ENCODE results near the gene ABCB8. TPM values are rescaled to one million over a fixed set of nuclear protein-coding genes. Genes with fewer than 3 reads are reported as not detected.

ABCB8 gene
- polyA plus RNA-seq, 1 donor = 19.9 TPM

DNA sequence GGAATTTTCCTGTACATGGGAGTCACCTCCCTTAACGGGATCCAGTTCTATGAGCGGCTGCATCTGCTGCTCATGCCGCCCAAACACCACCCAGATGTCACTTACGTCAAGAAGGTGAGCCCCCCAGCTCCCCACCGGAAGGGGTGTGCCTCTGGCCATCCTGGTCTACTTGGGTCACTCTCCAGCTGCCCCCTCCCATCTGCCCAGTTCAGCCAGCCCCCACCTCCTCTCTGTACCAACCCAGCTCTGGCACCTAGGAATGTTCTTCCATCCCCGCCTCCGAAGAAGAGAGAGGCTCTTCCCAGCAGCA is 47.4 kb downstream of the ABCB8 start:
- no peak for DNase-seq

GRCh38 chr7:151075978-151076426 is 47.8 kb downstream of the ABCB8 start:
- DNase-seq = no peak

DNA sequence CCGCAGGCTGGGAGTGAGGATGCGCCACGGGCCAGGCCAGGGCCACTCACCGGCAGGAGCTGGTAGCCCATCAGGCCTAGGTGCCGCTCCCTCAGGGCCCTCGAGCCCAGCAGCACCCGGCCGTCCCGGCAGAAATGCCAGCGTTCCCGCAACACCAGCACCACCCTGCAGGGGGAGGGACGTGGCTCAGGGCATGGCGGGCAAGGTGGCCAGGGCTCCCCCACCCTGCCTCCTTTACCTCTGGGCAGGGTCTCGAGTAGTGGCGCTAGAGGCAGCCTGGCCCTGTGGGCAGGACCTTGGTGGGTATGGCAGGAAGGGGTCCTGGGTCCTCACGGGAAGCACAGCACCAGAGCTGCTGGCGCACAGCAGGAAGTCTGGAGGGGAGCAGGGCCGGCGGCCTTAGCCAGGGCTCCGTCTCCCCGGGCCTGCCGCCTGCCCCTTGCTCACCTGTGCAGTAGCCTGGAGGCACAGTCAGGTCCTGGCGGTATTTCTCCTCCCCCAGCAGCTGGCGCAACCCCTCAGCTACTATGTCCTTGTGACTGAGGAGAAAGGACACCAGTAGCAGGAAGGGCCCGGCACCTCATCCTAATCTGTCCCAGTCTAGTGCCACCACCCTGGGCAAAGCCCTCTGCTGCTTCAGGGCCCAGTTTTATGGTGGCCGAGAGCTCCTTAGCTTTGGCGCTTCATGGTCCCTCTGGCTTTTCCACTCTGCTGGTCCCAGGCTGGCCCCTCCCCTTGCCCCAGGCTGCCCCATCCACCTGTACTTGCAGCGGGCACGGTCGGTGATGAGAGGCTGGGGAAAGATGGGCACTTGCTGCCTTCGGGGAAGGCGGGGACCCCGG is 48.8 kb downstream of the ABCB8 start:
- no peak for DNase-seq

- DNase-seq = no peak
Observed at GRCh38 chr7:151077705-151078232, 49.5 kb downstream of the ABCB8 start.

DNA sequence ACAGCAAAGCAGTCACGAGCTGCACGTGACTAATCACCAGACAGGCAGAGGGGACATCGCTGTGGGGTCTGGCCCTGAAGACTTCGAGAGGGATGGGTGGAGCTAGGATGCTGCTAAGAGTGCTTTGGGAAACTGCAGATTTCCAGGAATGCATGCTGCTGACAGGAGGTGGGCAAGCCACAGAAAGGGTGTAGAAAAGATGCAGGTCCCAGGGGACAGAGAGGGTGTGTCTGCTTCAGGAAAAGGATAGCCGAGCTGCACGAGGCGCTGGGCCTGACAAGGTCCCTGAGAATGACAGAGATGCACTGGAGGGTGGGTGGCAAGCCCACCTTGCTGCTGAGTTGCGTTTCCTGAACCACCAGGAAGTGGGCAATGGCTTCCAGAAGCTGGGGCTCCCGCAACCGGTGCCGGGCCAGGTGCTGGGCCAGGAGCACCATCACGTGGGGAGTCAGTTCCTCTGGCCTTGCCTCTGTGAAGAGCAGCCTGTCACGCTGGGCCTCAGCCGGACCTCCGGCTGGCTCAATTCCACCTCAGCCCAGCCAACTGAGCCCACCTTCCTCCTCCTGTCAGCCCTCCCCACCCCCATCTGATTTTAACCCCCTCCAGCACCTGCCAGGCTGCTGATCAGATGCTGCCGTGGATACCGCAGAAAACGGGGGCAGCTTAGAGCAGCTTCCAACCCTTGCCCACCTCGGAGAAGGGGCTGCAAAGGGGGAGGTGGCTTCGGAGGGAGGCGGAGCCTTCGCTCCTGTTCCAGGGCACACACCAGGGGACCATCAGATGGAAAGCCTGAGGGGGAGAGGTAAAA is 50.2 kb downstream of the ABCB8 start:
- no peak for DNase-seq

- DNase-seq = no peak
Observed at GRCh38 chr7:151079199-151079910, 51.1 kb downstream of the ABCB8 start.

GRCh38 chr7:151080067-151080521 is 51.8 kb downstream of the ABCB8 start:
- no peak for DNase-seq

- peak; percentile 94 for DNase-seq
Observed at GRCh38 chr7:151080522-151081169, 52.4 kb downstream of the ABCB8 start, which contains the start of gene FASTK. TSS of gene FASTK (minus strand) at chr7:151080809. CDS start at chr7:151080766, 43 bp downstream.

- DNase-seq = no peak
Observed at GRCh38 chr7:151081170-151082101, 53.2 kb downstream of the ABCB8 start.

DNA sequence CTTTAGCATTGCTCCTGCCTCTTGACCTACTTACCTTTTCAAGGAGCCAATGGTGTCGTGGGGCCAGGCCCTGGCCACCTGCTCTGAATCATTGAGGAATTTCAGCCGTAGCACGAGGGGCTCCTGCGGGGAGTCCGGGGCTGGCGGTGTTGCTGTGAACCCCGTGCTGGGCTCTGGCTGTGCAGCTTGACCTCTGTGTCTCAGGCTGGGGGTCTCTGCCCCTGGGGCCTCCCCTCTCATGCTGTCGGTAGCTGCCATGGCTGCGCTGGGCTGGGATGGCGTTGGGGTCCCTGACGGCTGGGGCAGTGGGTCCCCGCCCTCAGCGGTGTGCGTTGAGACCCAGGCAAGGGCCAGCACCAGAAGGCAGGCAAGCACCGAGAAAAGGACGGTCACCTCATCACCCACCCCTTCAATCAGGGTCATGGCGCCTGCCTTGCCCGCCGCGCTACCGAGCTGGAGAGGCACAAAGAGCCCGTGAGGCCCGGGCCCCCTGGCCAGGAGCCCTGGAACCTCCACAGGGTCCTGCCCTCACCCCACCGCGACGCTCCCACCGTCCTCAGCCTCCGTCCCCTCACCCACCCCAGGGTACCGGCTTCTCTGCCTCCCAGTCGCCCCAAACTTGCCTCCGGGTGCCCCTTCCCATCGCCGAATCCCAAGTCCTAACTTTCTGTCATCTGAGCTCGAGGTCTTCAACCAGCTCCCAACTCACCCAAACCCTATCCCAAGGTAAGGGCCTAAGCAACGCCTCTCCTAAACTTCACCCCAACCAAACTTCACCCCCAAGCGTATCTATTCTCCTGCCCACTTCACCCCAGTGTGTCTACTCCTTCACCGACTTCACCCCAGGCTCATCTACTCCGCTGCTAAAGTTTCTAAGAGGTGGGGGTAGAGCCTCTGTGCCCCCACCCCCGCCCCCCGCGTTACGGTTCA is 54.2 kb downstream of the ABCB8 start:
- no peak for DNase-seq

GRCh38 chr7:151083071-151083823 is 55.0 kb downstream of the ABCB8 start, which contains the start of gene TMUB1:
TSS of gene TMUB1 (minus strand) at chr7:151083493. CDS start at chr7:151082563, 930 bp downstream.
- DNase-seq = no peak

- no peak for DNase-seq
Observed at GRCh38 chr7:151083824-151084160, 55.5 kb downstream of the ABCB8 start.

DNA sequence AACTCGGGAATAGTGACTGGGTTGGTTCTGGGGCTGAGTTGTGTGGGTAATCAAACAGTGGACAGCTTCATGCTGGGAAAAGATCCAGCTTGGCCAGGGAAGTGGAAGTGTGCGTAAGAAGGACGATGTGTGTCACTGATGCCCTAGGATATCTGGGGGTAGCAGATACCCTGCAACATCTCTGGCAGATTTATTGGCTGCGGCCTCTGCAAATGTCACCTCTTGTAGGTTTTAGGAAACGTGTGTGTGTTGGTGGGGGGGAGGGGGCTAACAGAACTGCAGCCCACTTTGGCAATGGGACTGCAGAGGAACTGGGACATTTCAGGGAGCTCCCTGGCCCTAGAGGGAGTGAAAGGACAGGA is 57.1 kb downstream of the ABCB8 start:
- no peak for DNase-seq

DNA sequence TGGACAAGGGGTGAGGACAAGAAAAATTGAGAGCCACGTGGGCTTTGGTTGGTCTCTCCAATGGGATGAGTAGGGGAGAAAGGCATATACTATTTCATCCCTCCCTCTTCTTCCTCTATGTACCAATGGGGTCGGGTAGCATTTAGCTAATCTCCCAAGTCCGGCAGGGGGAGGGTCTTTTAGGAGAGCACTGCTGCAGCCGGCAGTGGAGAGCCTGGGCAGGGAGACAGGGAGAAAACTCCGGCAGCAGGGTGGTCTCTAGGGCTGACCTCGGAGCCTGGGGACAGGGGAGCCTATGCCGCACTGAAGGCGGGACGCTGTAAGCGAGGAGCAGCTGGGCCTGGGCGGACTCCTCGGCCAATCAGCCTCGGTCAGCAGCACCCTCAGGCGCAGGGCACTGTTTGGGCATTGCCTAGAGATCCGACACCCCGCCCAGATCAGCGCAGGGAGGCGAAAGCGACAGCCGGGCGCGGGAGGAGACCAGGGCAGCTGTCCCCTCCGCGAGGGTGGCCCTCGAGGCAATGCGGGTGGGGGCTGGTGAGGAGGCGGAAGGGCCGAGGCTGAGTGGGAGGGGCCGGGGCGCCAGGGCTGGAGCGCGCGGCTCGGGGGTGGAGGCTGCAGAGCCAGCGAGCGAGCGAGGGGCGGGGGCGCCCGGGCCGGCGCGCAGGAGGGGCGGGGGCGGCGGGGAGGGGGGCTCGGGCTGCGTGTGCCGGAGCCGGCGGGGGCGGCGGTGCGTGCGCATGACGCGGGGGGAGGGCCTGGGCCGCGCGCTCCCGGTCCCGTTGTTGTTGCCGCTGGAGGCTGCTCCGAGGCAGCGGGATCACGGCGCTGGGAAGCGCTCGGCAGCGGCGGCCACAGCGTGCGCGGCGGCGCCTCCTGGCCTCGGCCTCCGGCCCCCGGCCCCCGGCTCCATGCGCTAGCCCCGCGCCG is 57.7 kb downstream of the ABCB8 start, which contains the start of gene AGAP3:
Gene AGAP3, plus strand, starts transcription at position 785 of the 930 bp plus-strand sequence. CDS start 267 bp downstream, outside the sequence.
- DNase-seq = peak; percentile 89

DNA sequence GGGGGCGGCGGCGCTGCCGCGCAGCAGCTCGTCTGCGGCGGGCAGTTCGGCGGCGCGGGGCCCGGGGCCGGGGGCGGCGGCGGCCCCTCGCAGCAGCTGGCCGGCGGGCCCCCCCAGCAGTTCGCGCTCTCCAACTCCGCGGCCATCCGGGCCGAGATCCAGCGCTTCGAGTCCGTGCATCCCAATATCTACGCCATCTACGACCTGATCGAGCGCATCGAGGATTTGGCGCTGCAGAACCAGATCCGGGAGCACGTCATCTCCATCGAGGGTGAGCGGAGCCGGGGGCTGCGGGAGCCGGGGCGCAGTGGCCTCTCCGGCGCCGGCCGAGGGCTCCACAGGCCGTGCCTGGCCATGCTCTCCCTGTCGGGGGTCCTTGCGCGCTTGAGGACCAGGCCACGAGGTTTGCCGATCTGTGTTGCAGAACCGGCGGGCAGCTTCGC is 58.6 kb downstream of the ABCB8 start:
- no peak for DNase-seq

DNA sequence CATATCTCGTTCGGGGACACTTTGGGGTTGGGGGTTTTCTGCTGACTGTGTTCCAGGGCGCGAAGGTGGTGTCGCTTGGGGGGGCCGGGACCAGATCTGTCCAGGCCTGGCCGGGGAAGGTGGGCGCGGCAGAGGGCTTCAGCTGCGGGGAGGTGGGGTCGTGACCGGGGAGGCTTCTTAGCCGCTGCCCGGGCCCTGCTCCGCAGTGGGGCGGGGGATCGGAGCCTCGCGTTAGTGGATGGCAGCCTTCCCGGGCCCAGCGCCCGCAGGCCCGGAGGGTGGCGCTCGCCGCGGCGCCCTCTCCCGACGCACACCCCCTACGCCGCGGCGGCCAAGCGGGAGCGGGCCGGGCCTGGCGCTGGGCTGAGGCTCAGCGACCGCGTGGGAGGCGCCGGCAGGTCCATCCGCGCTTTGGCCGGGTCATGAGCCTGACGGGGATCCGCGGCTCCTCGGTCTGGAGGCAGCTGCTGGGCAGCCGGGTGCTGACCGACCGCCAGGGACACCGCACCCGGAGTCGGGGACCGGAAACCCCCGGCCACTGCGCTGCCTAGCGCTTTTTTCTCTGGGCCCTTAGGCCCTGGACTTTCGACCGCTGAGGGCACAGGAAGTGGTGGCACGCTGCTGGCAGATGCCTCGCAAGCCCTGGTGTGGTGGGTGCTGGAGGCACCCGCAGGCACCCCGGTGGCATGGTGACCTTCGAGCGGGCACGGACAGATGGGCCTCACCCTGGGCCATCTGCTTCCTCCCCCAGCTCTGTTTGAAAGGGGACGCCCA is 59.2 kb downstream of the ABCB8 start:
- no peak for DNase-seq

All from hindlimb muscle (tissue), 1 donor.